Lung (tissue), 12 donors: ENCODE data around the gene DDX31. TPM values are rescaled to one million over a fixed set of nuclear protein-coding genes. Genes with fewer than 3 reads are reported as not detected.

Experiments used
- ATAC-seq: fragments of 200-7000 bp; cut with Tn5 transposase; one replicate; pipeline ENCODE4 v1.9.1; 2020; ENCODE audit warnings: moderate number of reproducible peaks; ENCODE audit not compliant: insufficient read depth, low FRiP score
- DNase-seq, 3 donors: peaks; one replicate each; pipeline ENCODE4 v3.0.0-alpha.2; 2013 to 2017
- H3K27ac ChIP-seq, 2 donors: one replicate each; pipeline ENCODE4 v1.5.1; 2013; ENCODE audit warnings: mild to moderate bottlenecking in 2 of 2, moderate library complexity in 2 of 2, control low read depth in 1 of 2, inconsistent platforms in 1 of 2, low read depth in 1 of 2, low read length in 1 of 2
- H3K27me3 ChIP-seq, 3 donors: one replicate each; pipeline ENCODE4 v1.5.1; 2013; ENCODE audit warnings: low read length in 2 of 3; ENCODE audit not compliant: control insufficient read depth in 3 of 3, insufficient read depth in 3 of 3
- H3K36me3 ChIP-seq, 4 donors: one replicate each; pipeline ENCODE4 v1.5.1; 2013; ENCODE audit warnings: low read length in 4 of 4, mild to moderate bottlenecking in 1 of 4, moderate library complexity in 1 of 4; ENCODE audit not compliant: control insufficient read depth in 4 of 4, insufficient read depth in 4 of 4
- H3K4me1 ChIP-seq, 5 donors: one replicate each; pipeline ENCODE4 v1.5.1; 2013; ENCODE audit warnings: low read length in 5 of 5, mild to moderate bottlenecking in 2 of 5, moderate library complexity in 1 of 5; ENCODE audit not compliant: control insufficient read depth in 5 of 5, insufficient read depth in 5 of 5
- H3K4me3 ChIP-seq: one replicate; pipeline ENCODE4 v1.5.1; 2013; ENCODE audit warnings: mild to moderate bottlenecking, control low read depth, moderate library complexity
- H3K9ac ChIP-seq, 2 donors: one replicate each; pipeline ENCODE4 v1.5.1; 2013; ENCODE audit warnings: low read length in 2 of 2, control low read depth in 1 of 2; ENCODE audit not compliant: insufficient read depth in 1 of 2
- H3K9me3 ChIP-seq, 4 donors: one replicate each; pipeline ENCODE4 v1.5.1; 2013; ENCODE audit warnings: low read length in 3 of 4, mild to moderate bottlenecking in 1 of 4, moderate library complexity in 1 of 4; ENCODE audit not compliant: control insufficient read depth in 4 of 4, insufficient read depth in 3 of 4
- CTCF ChIP-seq: IDR thresholded peaks from 2 replicates; pipeline ENCODE4 v1.5.1; 2012; ENCODE audit warnings: mild to moderate bottlenecking; ENCODE audit errors: control extremely low read depth, extremely low read depth
- WGBS, 2 donors: extraction: QIAGEN DNeasy Blood & Tissue Kit; methylation state at CpG; one replicate each; pipeline ENCODE4 v1.1.7; 2013; 5-methylcytosine and 5-hydroxymethylcytosine counted together
- polyA plus RNA-seq, 2 donors: library from polyadenylated mRNA; stranded (reverse); fragments of 200-250 nt; gene quantifications; one replicate each; pipeline ENCODE4 v1.2.1, GENCODE V29; 2013
- total RNA-seq, 2 donors: library from RNA; depleted of rRNA in 1 of 2; stranded (reverse); fragments of >200 nt in 1 of 2; gene quantifications; one replicate each; pipeline ENCODE4 v1.2.1, GENCODE V29; 2014 to 2021
- donor health status: control.
- donor health status: control.
- donor health status: Bipolar disorder and iron deficiency.
- donor health status: healthy.
- donor health status: DM: yes; HTN: yes; CAD: no.

The DDX31 gene
- total and polyA plus RNA-seq, 4 donors, result 8.1 to 14.8 (median 11.7) TPM

DNA sequence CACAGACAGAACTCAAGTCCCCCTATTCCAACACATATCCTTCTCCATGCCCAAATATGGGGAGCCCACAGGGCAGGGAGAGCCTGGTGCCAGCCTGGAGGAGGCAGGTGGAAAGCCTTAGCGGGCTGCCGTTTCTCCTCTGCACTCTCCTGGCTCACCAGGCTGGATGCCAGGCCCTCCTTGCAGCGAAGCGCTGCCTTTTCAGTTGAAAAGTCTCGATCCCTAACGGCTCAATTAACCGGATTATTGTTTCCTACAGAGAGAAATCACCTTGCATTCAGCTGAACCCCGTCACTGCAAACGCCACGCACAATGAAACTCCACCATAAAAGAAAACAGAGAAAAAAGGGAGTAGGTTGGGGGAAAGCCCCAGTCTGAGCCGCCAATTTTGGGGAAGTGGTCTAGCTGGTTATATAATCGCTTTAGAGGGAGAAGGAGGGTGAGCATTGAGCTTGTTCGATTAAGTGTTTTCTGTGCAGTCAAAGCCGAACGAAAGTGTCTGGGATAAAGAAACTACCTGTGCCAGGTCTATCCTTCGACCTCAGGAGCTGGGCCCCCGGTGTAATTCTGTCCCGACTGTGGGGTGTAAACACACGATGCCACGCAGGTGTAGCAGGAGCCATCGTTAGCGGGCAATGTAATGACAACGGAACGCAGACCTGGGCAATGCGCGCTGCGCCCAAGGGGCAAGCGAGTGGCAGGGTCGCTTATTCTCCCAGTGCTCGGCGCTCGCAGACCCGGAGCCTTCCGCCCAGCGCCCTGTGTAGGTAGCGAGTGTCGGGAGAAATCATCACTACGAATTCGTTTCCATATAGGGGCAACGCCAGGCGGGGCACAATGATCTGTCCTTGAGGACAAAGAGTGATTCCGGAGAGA, 83.6 kb downstream of the DDX31 start:
- no peak for DNase-seq
- Histone ChIP-seq H3K27me3 (peaks cover 27 to 84% (median 77%) of the 10 kb centered on the region in 3 donors), H3K4me1 (peaks cover 0 to 8% (median 3%) of the 10 kb centered on the region in 5 donors), H3K4me3 (no peak overlapping the region), H3K9ac (no peak overlapping the region), H3K9me3 (peaks cover 0 to 2% (median 0%) of the 10 kb centered on the region in 4 donors), H3K27ac (no peak overlapping the region), H3K36me3 (no peaks in the 10 kb centered on the region)
- no peak for TF ChIP-seq CTCF
- 5 to 6% methylated on average over 41 to 42 of the region's 42 CpGs for WGBS, 2 donors
- no peak for ATAC-seq

DNA sequence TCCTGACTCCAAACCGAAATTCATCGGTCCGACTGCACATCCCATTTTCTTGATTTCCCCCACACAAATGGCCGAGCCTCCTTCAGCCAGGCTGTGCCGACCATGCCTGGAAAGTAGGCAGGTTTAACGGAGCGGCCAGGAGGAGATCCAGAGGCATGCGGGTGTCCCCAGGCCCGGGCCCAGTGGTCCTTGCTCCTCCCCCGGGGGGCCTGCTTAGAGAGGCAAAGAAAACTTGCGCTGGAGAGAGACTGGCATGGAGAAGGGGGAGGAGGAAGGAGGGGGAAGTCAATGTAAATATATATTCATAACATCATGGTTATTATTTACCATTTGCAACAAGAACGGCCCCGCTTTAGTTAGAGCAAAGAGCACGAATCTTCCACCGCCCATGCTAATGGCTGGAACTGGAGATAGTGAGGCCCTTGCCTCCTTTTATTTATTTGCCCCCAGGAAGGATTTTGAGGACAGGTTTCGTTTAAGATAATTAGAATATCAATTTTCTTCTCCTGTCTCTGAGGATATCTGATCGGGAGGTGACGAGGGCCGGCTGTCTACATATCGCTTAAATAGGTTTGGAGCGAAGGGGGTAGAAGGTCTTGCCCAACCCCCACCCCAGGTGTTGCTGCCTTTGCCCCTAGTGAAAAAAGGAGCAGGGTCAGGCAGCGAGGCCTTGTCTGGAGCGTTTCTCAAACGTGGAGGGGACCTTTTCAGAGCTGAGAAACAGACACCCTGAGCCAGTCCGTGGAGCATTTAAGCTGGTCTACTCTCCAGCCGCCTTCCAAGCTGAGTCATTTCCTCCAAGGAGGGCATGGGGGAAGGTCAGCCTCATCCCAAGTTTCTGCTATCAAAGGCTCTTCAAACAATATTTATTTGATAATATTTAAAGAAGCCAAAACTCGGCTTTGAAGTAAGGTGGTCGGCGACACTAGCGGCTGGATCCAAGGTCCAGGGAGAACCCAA, 84.9 kb downstream of the DDX31 start:
- Histone ChIP-seq H3K9me3 (peaks cover 0 to 2% (median 0%) of the 10 kb centered on the region in 4 donors), H3K27ac (no peak overlapping the region), H3K4me1 (peaks cover 0 to 8% (median 0%) of the 10 kb centered on the region in 5 donors), H3K36me3 (no peaks in the 10 kb centered on the region), H3K9ac (no peak overlapping the region), H3K27me3 (peaks cover 38 to 85% (median 74%) of the 10 kb centered on the region in 3 donors), H3K4me3 (no peak overlapping the region)
- no peak for TF ChIP-seq CTCF
- no peak for ATAC-seq
- DNase-seq, result no peak
- WGBS, 2 donors, result 9% methylated on average over 30 of the region's 30 CpGs

- Histone ChIP-seq H3K27ac (no peak overlapping the region), H3K4me3 (no peak overlapping the region), H3K9ac (no peak overlapping the region), H3K36me3 (no peaks in the 10 kb centered on the region), H3K4me1 (peaks cover 0 to 5% (median 0%) of the 10 kb centered on the region in 5 donors), H3K27me3 (peaks cover 39 to 89% (median 77%) of the 10 kb centered on the region in 3 donors), H3K9me3 (peaks cover 0 to 2% (median 0%) of the 10 kb centered on the region in 4 donors)
- no peak for DNase-seq
- no peak for TF ChIP-seq CTCF
- ATAC-seq, result no peak
- 4 to 5% methylated on average over 8 of the region's 8 CpGs for WGBS, 2 donors
Measured at GRCh38 chr9:132583584-132584304, 86.0 kb downstream of the DDX31 start.
